HepG2 (cell line): ENCODE results near the gene ZNF629. TPM values are rescaled to one million over a fixed set of nuclear protein-coding genes. Genes with fewer than 3 reads are reported as not detected.

ENCODE experiments used
- ELF4 ChIP-seq: sonication (generic); formaldehyde crosslinking; IDR thresholded peaks from 2 replicates; pipeline ENCODE4 v1.5.0; 2020; ENCODE audit warnings: missing genetic modification reagents, mild to moderate bottlenecking, moderate library complexity, borderline replicate concordance
- ERF ChIP-seq: IDR thresholded peaks from 2 replicates; pipeline ENCODE4 v1.6.1; 2018; ENCODE audit warnings: missing biosample characterization, missing genetic modification reagents
- HES4 ChIP-seq: sonication (generic); formaldehyde crosslinking; IDR thresholded peaks from 2 replicates; pipeline ENCODE4 v1.9.0; 2021; ENCODE audit warnings: mild to moderate bottlenecking, missing genetic modification reagents, borderline replicate concordance
- JUN ChIP-seq: sonication (generic); formaldehyde crosslinking; IDR thresholded peaks from 2 replicates; pipeline ENCODE4 v1.4.0; 2020; ENCODE audit warnings: mild to moderate bottlenecking, missing genetic modification reagents
- KDM3A ChIP-seq: IDR thresholded peaks from 2 replicates; pipeline ENCODE4 v1.6.1; 2018; ENCODE audit warnings: low read depth, missing compliant biosample characterization
- MXD4 ChIP-seq: IDR thresholded peaks from 2 replicates; pipeline ENCODE4 v1.6.1; 2016; ENCODE audit warnings: mild to moderate bottlenecking, missing biosample characterization, missing genetic modification reagents
- NCOA5 ChIP-seq: sonication (generic); formaldehyde crosslinking; IDR thresholded peaks from 2 replicates; pipeline ENCODE4 v1.4.0; 2020; ENCODE audit warnings: missing genetic modification reagents
- NR2F6 ChIP-seq, 2 experiments: IDR thresholded peaks; 2 replicates each; pipeline ENCODE4 v1.6.1; 2016; ENCODE audit warnings: antibody characterized with exemption in 1 of 2, mild to moderate bottlenecking in 1 of 2
- PRMT3 ChIP-seq: sonication (generic); formaldehyde crosslinking; IDR thresholded peaks from 2 replicates; pipeline ENCODE4 v1.8.1; 2022; ENCODE audit warnings: low read depth, mild to moderate bottlenecking, moderate library complexity, missing genetic modification reagents, borderline replicate concordance
- RCOR2 ChIP-seq: IDR thresholded peaks from 2 replicates; pipeline ENCODE4 v1.6.1; 2016; ENCODE audit warnings: missing biosample characterization, missing genetic modification reagents
- TAF1 ChIP-seq: sonication (generic); formaldehyde crosslinking; IDR thresholded peaks from 2 replicates; pipeline ENCODE4 v1.4.0; 2020; ENCODE audit warnings: missing genetic modification reagents
- TOPORS ChIP-seq: sonication (generic); formaldehyde crosslinking; IDR thresholded peaks from 2 replicates; pipeline ENCODE4 v1.8.0; 2023; ENCODE audit warnings: mild to moderate bottlenecking, missing genetic modification reagents
- ZNF207 ChIP-seq: fragments of 450-650 bp; IDR thresholded peaks from 2 replicates; pipeline ENCODE4 v1.6.1; 2016; ENCODE audit warnings: antibody characterized with exemption, borderline replicate concordance
- ZNF574 ChIP-seq: sonication (generic); formaldehyde crosslinking; IDR thresholded peaks from 2 replicates; pipeline ENCODE4 v1.4.0; 2020; ENCODE audit warnings: missing genetic modification reagents
- ZNF589 ChIP-seq: sonication (generic); formaldehyde crosslinking; conservative IDR thresholded peaks from 2 replicates; pipeline ENCODE4 v1.8.0; 2022; ENCODE audit warnings: mild to moderate bottlenecking, moderate library complexity, missing genetic modification reagents
- ZNF691 ChIP-seq: sonication (generic); formaldehyde crosslinking; IDR thresholded peaks from 2 replicates; pipeline ENCODE4 v1.4.0; 2020; ENCODE audit warnings: missing genetic modification reagents, low read depth, mild to moderate bottlenecking, borderline replicate concordance
- ZNF792 ChIP-seq: IDR thresholded peaks from 2 replicates; pipeline ENCODE4 v1.6.1; 2016
- ZSCAN30 ChIP-seq: sonication (generic); formaldehyde crosslinking; IDR thresholded peaks from 2 replicates; pipeline ENCODE4 v1.5.0; 2020; ENCODE audit warnings: mild to moderate bottlenecking, missing genetic modification reagents
- polyA plus RNA-seq, 8 experiments: library from polyadenylated mRNA; depleted of rRNA in 3 of 8; stranded (reverse) in 7 of 8; unstranded in 1 of 8; fragments of >200 nt; fragmentation: Illumina TruSeq in 4 of 8; extraction: Trizol in 4 of 8; gene quantifications; 2 replicates each; pipeline versions ENCODE4 v1.2.1 to v1.2.3, GENCODE V29; 2011 to 2016; ENCODE audit warnings: low read depth in 4 of 8, missing spikeins in 1 of 8, mixed read lengths in 1 of 8; ENCODE audit not compliant: insufficient read depth in 1 of 8
- total RNA-seq, 5 experiments: library from RNA; depleted of rRNA; stranded (reverse); fragments of >200 nt; fragmentation: Illumina TruSeq; extraction: Trizol; gene quantifications; 2 replicates each; pipeline ENCODE4 v1.2.3, GENCODE V29; 2016; ENCODE audit warnings: low read depth in 1 of 5
- TF ChIP-seq, protein P1 (sequence below): IDR thresholded peaks from 2 replicates; pipeline ENCODE4 v1.6.1; 2012; ENCODE audit warnings: low read depth, low read length, improper control_type of control experiment
- TF ChIP-seq, protein P2 (sequence below): sonication (generic); formaldehyde crosslinking; IDR thresholded peaks from 2 replicates; pipeline ENCODE4 v1.4.0; 2020; ENCODE audit warnings: missing genetic modification reagents

The ZNF629 gene
- total and polyA plus RNA-seq, 2 of the 13 experiments (the other 11 are each of a cell fraction or from before 2014, with no cell fraction given), result 6.1 to 16.5 TPM

DNA sequence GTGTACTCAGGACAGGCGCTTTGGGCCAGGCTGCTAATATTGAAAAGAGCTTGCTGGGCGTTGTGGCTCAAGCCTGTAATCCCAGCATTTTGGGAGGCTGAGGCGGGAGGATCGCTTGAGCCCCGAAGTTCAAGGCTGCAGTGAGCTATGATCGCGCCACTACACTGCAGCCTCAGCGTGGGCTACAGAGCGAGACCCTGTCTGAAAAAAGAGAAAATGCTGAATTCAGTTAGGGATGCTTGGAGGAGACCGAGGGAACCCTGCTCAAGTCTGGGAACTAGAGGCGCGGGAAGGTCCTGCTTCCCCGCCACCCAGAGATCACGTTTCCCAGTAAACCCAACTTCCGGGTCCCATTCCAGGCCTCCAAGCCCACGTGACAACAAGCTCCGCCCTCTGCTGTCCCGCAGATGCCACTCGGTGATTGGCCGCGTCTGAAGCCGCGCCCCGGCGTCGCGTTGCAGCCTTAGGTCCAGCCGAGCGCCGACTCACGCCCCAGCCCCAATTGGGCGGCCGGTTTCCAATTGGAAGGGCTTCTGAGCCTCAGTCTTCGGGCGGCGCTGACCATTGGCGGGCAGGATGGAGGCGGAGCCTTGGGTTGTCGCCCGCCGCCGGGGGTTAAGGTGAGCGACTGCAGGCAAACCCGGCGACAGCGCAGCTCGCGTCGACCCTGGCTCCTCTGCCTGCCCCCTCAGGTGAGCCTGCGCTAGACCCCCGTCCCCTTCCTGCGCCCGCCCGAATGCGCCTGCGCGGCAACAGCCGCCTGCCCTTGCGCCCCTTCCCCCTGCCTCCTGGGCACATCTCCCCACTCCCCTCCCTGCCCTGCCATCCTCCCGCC lies 39.0 kb downstream of the ZNF629 start, which contains the start of gene PHKG2 (continued):
- TF ChIP-seq, protein P1, sequence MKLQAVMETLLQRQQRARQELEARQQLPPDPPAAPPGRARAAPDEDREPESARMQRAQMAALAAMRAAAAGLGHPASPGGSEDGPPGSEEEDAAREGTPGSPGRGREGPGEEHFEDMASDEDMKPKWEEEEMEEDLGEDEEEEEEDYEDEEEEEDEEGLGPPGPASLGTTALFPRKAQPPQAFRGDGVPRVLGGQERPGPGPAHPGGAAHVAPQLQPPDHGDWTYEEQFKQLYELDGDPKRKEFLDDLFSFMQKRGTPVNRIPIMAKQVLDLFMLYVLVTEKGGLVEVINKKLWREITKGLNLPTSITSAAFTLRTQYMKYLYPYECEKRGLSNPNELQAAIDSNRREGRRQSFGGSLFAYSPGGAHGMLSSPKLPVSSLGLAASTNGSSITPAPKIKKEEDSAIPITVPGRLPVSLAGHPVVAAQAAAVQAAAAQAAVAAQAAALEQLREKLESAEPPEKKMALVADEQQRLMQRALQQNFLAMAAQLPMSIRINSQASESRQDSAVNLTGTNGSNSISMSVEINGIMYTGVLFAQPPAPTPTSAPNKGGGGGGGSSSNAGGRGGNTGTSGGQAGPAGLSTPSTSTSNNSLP, result no peak
- TF ChIP-seq PRMT3 (CRISPR knock-in tag) (peak; percentile 62; the same call in 1 of the 2 replicates), TAF1 (CRISPR knock-in tag) (peak; percentile 99), ERF (CRISPR knock-in tag) (peak; percentile 90), MXD4 (peak; percentile 95), ZNF574 (CRISPR knock-in tag) (peak; percentile 85), NCOA5 (CRISPR knock-in tag) (no peak), ZNF589 (CRISPR knock-in tag) (no peak), RCOR2 (CRISPR knock-in tag) (peak; percentile 40; the same call in 1 of the 2 replicates), JUN (no peak), ZNF691 (CRISPR knock-in tag) (no peak), ZSCAN30 (CRISPR knock-in tag) (no peak), ZNF792 (CRISPR knock-in tag) (peak; percentile 49; the same call in 1 of the 2 replicates), HES4 (CRISPR knock-in tag) (no peak), KDM3A (CRISPR knock-in tag) (no peak), ELF4 (CRISPR knock-in tag) (peak; percentile 99), ZNF207 (no peak), TOPORS (peak; percentile 50; the same call in 1 of the 2 replicates), NR2F6 (IDR thresholded peaks at IDR 0.05) (0 out of 2 replicates have a peak, but pooled peaks have one; percentile 14), NR2F6 (CRISPR knock-in tag; IDR thresholded peaks at IDR 0.05) (peak; percentile 16; the same call in 1 of the 2 replicates)
- TF ChIP-seq, protein P2, sequence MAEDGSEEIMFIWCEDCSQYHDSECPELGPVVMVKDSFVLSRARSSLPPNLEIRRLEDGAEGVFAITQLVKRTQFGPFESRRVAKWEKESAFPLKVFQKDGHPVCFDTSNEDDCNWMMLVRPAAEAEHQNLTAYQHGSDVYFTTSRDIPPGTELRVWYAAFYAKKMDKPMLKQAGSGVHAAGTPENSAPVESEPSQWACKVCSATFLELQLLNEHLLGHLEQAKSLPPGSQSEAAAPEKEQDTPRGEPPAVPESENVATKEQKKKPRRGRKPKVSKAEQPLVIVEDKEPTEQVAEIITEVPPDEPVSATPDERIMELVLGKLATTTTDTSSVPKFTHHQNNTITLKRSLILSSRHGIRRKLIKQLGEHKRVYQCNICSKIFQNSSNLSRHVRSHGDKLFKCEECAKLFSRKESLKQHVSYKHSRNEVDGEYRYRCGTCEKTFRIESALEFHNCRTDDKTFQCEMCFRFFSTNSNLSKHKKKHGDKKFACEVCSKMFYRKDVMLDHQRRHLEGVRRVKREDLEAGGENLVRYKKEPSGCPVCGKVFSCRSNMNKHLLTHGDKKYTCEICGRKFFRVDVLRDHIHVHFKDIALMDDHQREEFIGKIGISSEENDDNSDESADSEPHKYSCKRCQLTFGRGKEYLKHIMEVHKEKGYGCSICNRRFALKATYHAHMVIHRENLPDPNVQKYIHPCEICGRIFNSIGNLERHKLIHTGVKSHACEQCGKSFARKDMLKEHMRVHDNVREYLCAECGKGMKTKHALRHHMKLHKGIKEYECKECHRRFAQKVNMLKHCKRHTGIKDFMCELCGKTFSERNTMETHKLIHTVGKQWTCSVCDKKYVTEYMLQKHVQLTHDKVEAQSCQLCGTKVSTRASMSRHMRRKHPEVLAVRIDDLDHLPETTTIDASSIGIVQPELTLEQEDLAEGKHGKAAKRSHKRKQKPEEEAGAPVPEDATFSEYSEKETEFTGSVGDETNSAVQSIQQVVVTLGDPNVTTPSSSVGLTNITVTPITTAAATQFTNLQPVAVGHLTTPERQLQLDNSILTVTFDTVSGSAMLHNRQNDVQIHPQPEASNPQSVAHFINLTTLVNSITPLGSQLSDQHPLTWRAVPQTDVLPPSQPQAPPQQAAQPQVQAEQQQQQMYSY, result peak; percentile 15; the same call in 1 of the 2 replicates
